Measurements from ENCODE around the gene EMID1. TPM values are rescaled to one million over a fixed set of nuclear protein-coding genes. Genes with fewer than 3 reads are reported as not detected.

Gene EMID1
- polyA plus RNA-seq, 1 experiment, result 1.1 TPM

DNA sequence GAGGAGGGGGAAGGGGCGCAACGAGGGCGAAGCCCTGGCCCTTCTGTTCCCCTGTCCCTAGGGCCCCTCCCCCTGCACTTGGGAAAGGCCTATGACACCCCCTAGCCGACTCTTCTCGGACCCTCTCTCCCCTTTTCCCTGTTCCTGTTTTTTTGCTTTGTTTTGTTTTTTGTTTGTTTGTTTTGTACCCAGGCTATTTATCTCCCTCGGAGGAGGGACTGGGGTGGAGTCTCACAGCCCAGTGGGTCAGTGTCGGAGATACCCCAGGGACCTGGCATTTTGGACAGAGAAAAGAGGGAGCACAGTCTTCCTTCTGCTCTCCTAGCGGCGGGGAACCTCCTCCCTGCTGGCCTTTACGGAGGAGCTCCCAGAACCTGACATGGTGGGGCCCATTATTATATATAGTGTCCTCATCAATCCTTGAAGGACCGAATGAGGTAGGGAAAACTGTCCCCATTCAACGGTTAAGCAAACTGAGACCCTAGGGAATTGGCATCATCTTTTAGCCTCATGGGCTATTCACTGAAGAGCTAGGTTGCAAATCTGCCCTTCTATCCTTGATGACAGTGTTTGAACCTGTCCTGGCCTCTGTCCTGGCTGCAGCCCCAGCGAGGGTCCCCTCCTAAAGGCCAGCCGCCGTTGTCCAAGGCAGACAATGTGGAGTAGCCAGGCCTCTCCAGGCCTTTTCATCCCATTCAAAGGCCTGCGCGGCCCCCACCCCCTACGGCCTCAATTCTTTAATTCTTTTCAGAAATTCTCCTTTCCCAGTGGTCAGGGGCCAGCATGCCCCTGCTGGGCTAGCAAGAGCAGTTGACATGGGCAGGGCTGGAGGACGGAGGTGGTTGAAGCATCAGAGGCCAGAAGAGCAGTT is 911 bp downstream of the EMID1 start:
- no peak overlapping the region for H3K27ac ChIP-seq (ENCODE audit: low read depth, low read length)
- H3K4me3 ChIP-seq (ENCODE audit: low read depth, low read length), result peak overlapping the region; percentile 63
- H3K9me3 ChIP-seq (ENCODE audit: control insufficient read depth, insufficient read depth, low read length), result no peaks in the 10 kb centered on the region; the same call in 1 of the 2 replicates
- no peak for DNase-seq (ENCODE audit: low read depth, low spot score)
- peaks cover 25% of the 10 kb centered on the region for H3K27me3 ChIP-seq (ENCODE audit: control insufficient read depth, insufficient read depth, low read length)
- POLR2A ChIA-PET, result interaction anchor here (0.6 kb wide), 1 partner anchor 62 kb away, joined by 3 read pairs; no protein-coding TSS in a partner anchor
- CTCF ChIA-PET, result interaction anchor here (0.5 to 1.9 kb wide), 3 partner anchors 39 to 129 kb away, joined by 3 to 7 read pairs (median 7); no protein-coding TSS in a partner anchor
- TF ChIP-seq CTCF (IDR thresholded peaks at IDR 0.05; ENCODE audit: low read depth, low read length), result no peak

- TF ChIP-seq CTCF (IDR thresholded peaks at IDR 0.05; ENCODE audit: low read depth, low read length), result no peak
- POLR2A ChIA-PET, result no interaction called here
- no peak overlapping the region for H3K4me3 ChIP-seq (ENCODE audit: low read depth, low read length)
- CTCF ChIA-PET, result interaction anchor here (1.8 kb wide), 1 partner anchor 38 kb away, joined by 7 read pairs; no protein-coding TSS in a partner anchor
- peaks cover 27% of the 10 kb centered on the region for H3K27me3 ChIP-seq (ENCODE audit: control insufficient read depth, insufficient read depth, low read length)
- no peak overlapping the region for H3K27ac ChIP-seq (ENCODE audit: low read depth, low read length)
- H3K9me3 ChIP-seq (ENCODE audit: control insufficient read depth, insufficient read depth, low read length), result no peaks in the 10 kb centered on the region; the same call in 1 of the 2 replicates
- DNase-seq (ENCODE audit: low read depth, low spot score), result no peak
Observed at GRCh38 chr22:29207243-29207550, 1.5 kb downstream of the EMID1 start.

DNA sequence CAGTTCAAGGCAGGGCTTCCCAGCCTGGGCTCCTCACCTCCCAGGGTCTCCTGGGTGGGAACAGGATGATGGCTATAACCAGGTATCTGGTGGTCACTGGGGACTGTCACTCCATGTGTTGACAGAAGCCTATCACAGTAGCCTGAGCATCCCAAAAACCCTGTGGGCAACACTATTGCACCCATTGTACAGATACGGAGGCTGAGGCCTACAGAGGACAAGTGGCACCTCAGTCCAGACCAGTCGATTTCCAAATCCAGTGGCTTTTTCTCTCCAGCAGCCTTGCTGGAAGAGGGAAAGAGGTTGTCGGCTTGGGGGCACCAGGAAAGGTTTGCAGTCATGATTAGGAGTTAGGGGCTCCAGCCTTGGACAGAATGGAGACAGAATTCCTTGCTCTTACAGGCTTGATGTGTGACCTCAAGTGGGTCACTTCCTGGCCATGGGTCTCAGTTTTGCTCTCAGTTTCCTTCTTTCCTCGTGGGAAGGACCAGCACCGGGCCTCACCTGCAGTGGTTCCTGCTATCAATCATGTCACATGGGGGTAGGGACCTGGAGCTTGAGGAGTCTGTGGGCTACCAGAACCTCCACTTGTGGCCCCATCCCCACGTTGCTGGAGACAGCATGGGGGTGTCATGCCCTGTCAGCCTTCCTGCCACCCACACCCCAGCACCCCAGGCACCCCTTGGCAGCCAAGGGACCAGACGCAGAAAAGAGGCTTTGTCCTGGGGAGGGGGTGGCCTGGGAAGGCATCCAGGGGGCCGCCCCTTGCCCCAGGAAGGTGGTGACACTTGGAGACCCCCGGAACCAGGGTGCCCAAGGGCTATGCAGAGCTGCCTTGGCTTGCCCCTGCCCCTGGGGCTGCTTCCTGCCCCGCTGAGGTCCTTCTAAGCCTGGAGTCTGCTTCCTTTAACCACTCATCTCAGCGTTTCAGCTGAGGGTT is 2.1 kb downstream of the EMID1 start:
- no peak for DNase-seq (ENCODE audit: low read depth, low spot score)
- Histone ChIP-seq H3K27me3 (ENCODE audit: control insufficient read depth, insufficient read depth, low read length) (peaks cover 29% of the 10 kb centered on the region), H3K9me3 (ENCODE audit: control insufficient read depth, insufficient read depth, low read length) (no peaks in the 10 kb centered on the region; the same call in 1 of the 2 replicates), H3K4me3 (ENCODE audit: low read depth, low read length) (no peak overlapping the region), H3K27ac (ENCODE audit: low read depth, low read length) (no peak overlapping the region)
- TF ChIP-seq CTCF (IDR thresholded peaks at IDR 0.05; ENCODE audit: low read depth, low read length), result no peak
- POLR2A ChIA-PET, result no interaction called here
- CTCF ChIA-PET, result interaction anchor here (1.8 kb wide), 1 partner anchor 38 kb away, joined by 7 read pairs; no protein-coding TSS in a partner anchor

- DNase-seq (ENCODE audit: low read depth, low spot score), result no peak
- Histone ChIP-seq H3K9me3 (ENCODE audit: control insufficient read depth, insufficient read depth, low read length) (no peaks in the 10 kb centered on the region; the same call in 1 of the 2 replicates), H3K27ac (ENCODE audit: low read depth, low read length) (no peak overlapping the region), H3K4me3 (ENCODE audit: low read depth, low read length) (no peak overlapping the region), H3K27me3 (ENCODE audit: control insufficient read depth, insufficient read depth, low read length) (peaks cover 31% of the 10 kb centered on the region)
- TF ChIP-seq CTCF (IDR thresholded peaks at IDR 0.05; ENCODE audit: low read depth, low read length), result peak; percentile 4; the same call in 1 of the 2 replicates
- ChIA-PET CTCF (no interaction called here), POLR2A (no interaction called here)
Observed at GRCh38 chr22:29208502-29208862, 2.8 kb downstream of the EMID1 start.
